Right ventricle myocardium superior (tissue), 1 donor: ENCODE data around the gene FCRLB. TPM values are rescaled to one million over a fixed set of nuclear protein-coding genes. Genes with fewer than 3 reads are reported as not detected.

Experiments used
- ATAC-seq: fragments of 200-7000 bp; cut with Tn5 transposase; one replicate; pipeline ENCODE4 v1.9.1; 2020; ENCODE audit warnings: mild to moderate bottlenecking; ENCODE audit not compliant: poor library complexity
- DNase-seq: peaks from one replicate; pipeline ENCODE4 v3.0.0-alpha.2; 2020
- intact Hi-C: fragments of 100-400 bp; cut with DNase I; formaldehyde crosslinking; loops from one replicate; pipeline ENCODE4 v1.11.2; 2022
- total RNA-seq: library from RNA; stranded (reverse); fragmentation: NEBNext Ultra II Directional; extraction: Animal tissue kit (Norgen Biotek cat#: 25700); gene quantifications from one replicate; pipeline ENCODE4 v1.2.1, GENCODE V29; 2021
- donor health status: DM: no; HTN: yes; CAD: no; lungs with severe emphysema.

The FCRLB gene
- total RNA-seq, 1 donor from 2014 or later: 0.19 TPM

DNA sequence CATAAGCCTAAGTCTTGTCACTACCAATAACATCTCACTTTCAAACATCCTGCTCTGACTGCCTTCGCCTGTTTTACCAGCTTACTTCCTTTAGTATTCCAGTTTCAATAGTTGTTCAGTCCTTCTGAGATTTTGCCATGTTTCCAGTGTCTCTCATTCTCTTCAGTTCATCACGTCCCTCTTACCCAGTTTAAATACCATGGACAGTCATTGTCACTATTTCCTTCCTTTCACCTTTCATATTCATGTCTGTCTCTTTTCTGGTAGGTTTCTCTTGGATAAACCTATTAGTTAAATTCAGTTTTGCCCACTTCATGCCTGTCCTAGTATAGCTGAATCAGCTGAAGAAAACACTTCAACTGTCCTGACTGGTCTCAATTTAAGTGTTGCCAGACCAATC is 50.6 kb downstream of the FCRLB start:
- ATAC-seq (peak; percentile 17), DNase-seq (no peak)
- intact Hi-C loops: no loop called here

DNA sequence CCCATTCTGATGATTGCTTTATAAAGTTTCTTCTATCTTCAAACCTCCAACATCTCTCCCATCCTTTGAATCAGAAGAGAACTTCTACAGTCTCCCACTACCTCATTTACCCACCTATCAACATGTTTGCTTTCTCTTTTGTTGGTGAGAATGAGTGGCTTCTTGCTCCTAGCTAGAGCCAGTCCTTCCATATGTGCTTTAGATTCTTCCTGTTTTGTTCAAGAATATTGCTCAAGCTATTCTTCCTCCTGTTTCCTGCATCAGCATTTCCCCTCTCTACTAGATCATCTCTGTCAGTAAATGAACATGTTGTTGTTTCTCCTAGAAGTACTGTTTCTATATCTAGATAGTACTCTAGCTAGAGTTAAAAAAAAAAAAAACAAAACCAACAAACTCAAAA is 51.1 kb downstream of the FCRLB start:
- ATAC-seq (peak; percentile 53), DNase-seq (no peak)
- intact Hi-C loops: no loop called here

DNA sequence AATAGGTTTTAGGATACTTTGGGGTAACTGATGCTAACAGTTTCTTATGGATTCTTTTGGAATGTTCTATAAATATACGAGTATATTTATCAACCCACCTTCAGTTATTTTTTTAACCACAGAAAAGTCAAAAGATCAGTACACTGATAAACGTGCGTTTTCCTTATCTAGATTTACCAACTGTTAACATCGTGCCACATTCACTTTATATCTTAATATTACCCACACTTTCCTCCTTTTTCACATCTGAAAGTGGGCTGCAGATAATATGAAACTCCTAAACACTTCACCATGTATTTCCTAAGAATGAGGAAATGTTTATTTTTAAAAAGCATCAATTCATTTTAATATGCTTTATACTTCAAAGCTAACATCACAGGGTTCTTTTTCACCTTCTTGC is 52.4 kb downstream of the FCRLB start:
- DNase-seq: no peak
- no peak for ATAC-seq
- intact Hi-C loops: no loop called here

DNA sequence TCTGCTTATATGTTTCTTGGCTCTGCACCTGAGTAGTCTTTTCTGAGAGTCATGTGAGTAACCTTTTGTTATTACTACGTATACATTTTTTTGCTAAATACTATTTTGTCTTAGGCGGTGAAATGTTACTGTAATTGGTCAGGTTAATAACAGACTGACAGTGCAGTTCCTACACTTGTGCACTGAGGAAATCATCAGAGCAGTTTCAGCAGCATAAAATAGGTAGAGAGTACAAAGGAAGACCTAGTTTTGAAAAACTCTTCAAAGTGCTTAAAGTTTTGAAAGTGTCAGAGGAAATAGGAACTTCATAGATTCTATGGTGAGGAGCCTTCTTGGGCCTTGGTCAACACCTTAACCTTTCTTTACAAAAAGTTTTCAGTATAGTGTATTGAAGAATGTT is 55.9 kb downstream of the FCRLB start:
- DNase-seq: no peak
- intact Hi-C loops: no loop called here

More for the DNA sequence above, 55.9 kb downstream of the FCRLB start:
- no peak for ATAC-seq

Other genes with a start within 250 kb of the FCRLB start
- gene FCGR2A, start 216.1 kb upstream of the FCRLB start, total RNA-seq: 13.6 TPM
- gene HSPA6, start 197.0 kb upstream of the FCRLB start, total RNA-seq: 1.3 TPM
- 23.0 TPM for gene FCGR3A, start 171.7 kb upstream of the FCRLB start, total RNA-seq
- 1.8 TPM for gene FCGR3B, start 90.4 kb upstream of the FCRLB start, total RNA-seq
- 17.5 TPM for gene FCGR2B, start 58.4 kb upstream of the FCRLB start, total RNA-seq
- gene FCRLA, start 14.3 kb upstream of the FCRLB start, total RNA-seq: not detected
- gene DUSP12, start 28.2 kb downstream of the FCRLB start, total RNA-seq: 6.9 TPM
- 12.2 TPM for gene ATF6, start 44.8 kb downstream of the FCRLB start, total RNA-seq